GM19324 (cell line): Measurements from ENCODE around the gene LGR6.
"Not testable (repeated sequence)": the region's sequence is repeated elsewhere in the genome, so short reads cannot be mapped to it uniquely, and the experiment has no call there.

Experiments used
- ATAC-seq: cut with Tn5 transposase; IDR thresholded peaks from one replicate; pipeline ENCODE4 v1.9.1; 2021; ENCODE audit warnings: mild to moderate bottlenecking, moderate library complexity; ENCODE audit not compliant: unreplicated experiment, low FRiP score

Gene LGR6

GRCh38 chr1:202315576-202316168, 122.1 kb downstream of the LGR6 start:
- no peak for ATAC-seq

- no peak for ATAC-seq
These were observed 122.6 kb downstream of the LGR6 start for GRCh38 chr1:202316186-202316585.

GRCh38 chr1:202317941-202318925, 124.6 kb downstream of the LGR6 start:
- ATAC-seq, result no peak

- ATAC-seq, result no peak
These were observed 125.9 kb downstream of the LGR6 start for GRCh38 chr1:202319381-202320080.

GRCh38 chr1:202320081-202320405, 126.4 kb downstream of the LGR6 start:
- no peak for ATAC-seq

GRCh38 chr1:202323731-202324130, 130.1 kb downstream of the LGR6 start:
- no peak for ATAC-seq

GRCh38 chr1:202324646-202325045, 131.0 kb downstream of the LGR6 start:
- no peak for ATAC-seq

- no peak for ATAC-seq
These were observed 136.3 kb downstream of the LGR6 start for GRCh38 chr1:202329891-202330290.

GRCh38 chr1:202333861-202334260, 140.3 kb downstream of the LGR6 start:
- no peak for ATAC-seq

- ATAC-seq, result no peak
These were observed 150.2 kb downstream of the LGR6 start for GRCh38 chr1:202343652-202344349.

GRCh38 chr1:202348005-202348508, 154.5 kb downstream of the LGR6 start:
- ATAC-seq, result no peak

- peak; percentile 99 for ATAC-seq
These were observed 155.1 kb downstream of the LGR6 start, which contains the start of gene PPP1R12B for GRCh38 chr1:202348509-202349205. Gene PPP1R12B (plus strand): TSS chr1:202348699. CDS start chr1:202348852, 153 bp downstream.

GRCh38 chr1:202349206-202349928, 155.8 kb downstream of the LGR6 start:
- ATAC-seq, result no peak

GRCh38 chr1:202351725-202352124, 158.1 kb downstream of the LGR6 start:
- ATAC-seq, result no peak

GRCh38 chr1:202352583-202353197, 159.1 kb downstream of the LGR6 start:
- ATAC-seq, result not testable (repeated sequence)

GRCh38 chr1:202355944-202356553, 162.4 kb downstream of the LGR6 start:
- no peak for ATAC-seq

GRCh38 chr1:202357506-202357905, 163.9 kb downstream of the LGR6 start:
- ATAC-seq, result no peak

- no peak for ATAC-seq
These were observed 167.6 kb downstream of the LGR6 start for GRCh38 chr1:202361224-202361623.
